ENCODE data around the gene ALDH3B2. TPM values are rescaled to one million over a fixed set of nuclear protein-coding genes. Genes with fewer than 3 reads are reported as not detected.
"Not testable (repeated sequence)": the region's sequence is repeated elsewhere in the genome, so short reads cannot be mapped to it uniquely, and the experiment has no call there.

The ALDH3B2 gene
- total and polyA plus RNA-seq, 2 experiments from 2014 or later: not detected

GRCh38 chr11:67664213-67664585 is 10.2 kb downstream of the ALDH3B2 start:
- Histone ChIP-seq H3K4me3 (no peak overlapping the region), H3K4me1 (ENCODE audit: low read depth) (no peaks in the 10 kb centered on the region), H3K27me3 (no peaks in the 10 kb centered on the region), H3K9me3 (ENCODE audit: low read depth) (no peaks in the 10 kb centered on the region), H3K36me3 (no peaks in the 10 kb centered on the region), H3K27ac (no peak overlapping the region)
- DNase-seq (ENCODE audit: low read depth in 1 of 2, low spot score in 1 of 2): no peak
- TF ChIP-seq, protein P1, sequence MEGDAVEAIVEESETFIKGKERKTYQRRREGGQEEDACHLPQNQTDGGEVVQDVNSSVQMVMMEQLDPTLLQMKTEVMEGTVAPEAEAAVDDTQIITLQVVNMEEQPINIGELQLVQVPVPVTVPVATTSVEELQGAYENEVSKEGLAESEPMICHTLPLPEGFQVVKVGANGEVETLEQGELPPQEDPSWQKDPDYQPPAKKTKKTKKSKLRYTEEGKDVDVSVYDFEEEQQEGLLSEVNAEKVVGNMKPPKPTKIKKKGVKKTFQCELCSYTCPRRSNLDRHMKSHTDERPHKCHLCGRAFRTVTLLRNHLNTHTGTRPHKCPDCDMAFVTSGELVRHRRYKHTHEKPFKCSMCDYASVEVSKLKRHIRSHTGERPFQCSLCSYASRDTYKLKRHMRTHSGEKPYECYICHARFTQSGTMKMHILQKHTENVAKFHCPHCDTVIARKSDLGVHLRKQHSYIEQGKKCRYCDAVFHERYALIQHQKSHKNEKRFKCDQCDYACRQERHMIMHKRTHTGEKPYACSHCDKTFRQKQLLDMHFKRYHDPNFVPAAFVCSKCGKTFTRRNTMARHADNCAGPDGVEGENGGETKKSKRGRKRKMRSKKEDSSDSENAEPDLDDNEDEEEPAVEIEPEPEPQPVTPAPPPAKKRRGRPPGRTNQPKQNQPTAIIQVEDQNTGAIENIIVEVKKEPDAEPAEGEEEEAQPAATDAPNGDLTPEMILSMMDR (IDR thresholded peaks at IDR 0.05; ENCODE audit: low read depth, low read length): no peak

GRCh38 chr11:67663532-67664212 is 10.8 kb downstream of the ALDH3B2 start:
- Histone ChIP-seq H3K4me3 (no peak overlapping the region), H3K9me3 (ENCODE audit: low read depth) (no peaks in the 10 kb centered on the region), H3K27me3 (no peaks in the 10 kb centered on the region), H3K27ac (no peak overlapping the region), H3K36me3 (no peaks in the 10 kb centered on the region), H3K4me1 (ENCODE audit: low read depth) (no peaks in the 10 kb centered on the region)
- TF ChIP-seq, protein P1 (IDR thresholded peaks at IDR 0.05; ENCODE audit: low read depth, low read length): no peak
- DNase-seq (ENCODE audit: low read depth in 1 of 2, low spot score in 1 of 2): no peak

DNA sequence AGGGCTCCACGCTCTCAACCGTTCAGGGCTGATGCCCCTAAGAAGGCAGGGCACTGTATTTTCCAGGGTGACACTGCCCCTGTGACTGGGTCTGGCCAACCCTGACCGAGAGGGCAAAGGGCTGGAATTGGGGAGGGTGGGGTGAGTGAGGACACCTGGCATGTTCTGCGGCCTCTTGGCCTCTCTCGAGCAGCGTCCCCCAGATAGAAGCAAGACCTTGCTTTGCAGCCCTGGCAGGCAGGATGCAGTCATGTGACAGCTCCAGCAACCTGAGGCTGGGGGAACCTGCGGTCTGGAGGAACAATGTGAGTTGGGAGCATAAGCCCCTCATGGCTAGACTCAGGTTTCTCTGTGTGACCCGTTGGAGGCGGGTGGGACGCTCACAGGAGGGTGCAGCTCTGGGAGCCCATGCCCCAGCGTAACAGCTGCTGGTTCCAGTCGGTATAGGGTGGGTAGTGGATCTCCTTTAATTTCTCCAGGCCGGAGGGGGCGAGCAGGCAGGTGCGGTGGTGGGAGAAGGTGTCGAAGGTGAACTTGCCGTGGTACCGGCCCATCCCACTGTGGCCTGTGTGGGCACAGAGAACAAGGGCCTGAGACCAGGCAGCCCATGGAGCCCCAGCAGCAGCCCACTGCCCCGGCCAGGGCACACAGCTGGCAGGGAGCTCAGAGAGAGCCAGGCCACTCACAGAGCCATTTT is 11.4 kb downstream of the ALDH3B2 start:
- H3K27ac ChIP-seq: no peak overlapping the region
- H3K27me3 ChIP-seq: no peaks in the 10 kb centered on the region
- H3K9me3 ChIP-seq (ENCODE audit: low read depth): no peaks in the 10 kb centered on the region
- no peaks in the 10 kb centered on the region for H3K36me3 ChIP-seq
- TF ChIP-seq, protein P1 (IDR thresholded peaks at IDR 0.05; ENCODE audit: low read depth, low read length): no peak
- no peak for DNase-seq (ENCODE audit: low read depth in 1 of 2, low spot score in 1 of 2)
- no peak overlapping the region for H3K4me3 ChIP-seq
- H3K4me1 ChIP-seq (ENCODE audit: low read depth): no peaks in the 10 kb centered on the region

DNA sequence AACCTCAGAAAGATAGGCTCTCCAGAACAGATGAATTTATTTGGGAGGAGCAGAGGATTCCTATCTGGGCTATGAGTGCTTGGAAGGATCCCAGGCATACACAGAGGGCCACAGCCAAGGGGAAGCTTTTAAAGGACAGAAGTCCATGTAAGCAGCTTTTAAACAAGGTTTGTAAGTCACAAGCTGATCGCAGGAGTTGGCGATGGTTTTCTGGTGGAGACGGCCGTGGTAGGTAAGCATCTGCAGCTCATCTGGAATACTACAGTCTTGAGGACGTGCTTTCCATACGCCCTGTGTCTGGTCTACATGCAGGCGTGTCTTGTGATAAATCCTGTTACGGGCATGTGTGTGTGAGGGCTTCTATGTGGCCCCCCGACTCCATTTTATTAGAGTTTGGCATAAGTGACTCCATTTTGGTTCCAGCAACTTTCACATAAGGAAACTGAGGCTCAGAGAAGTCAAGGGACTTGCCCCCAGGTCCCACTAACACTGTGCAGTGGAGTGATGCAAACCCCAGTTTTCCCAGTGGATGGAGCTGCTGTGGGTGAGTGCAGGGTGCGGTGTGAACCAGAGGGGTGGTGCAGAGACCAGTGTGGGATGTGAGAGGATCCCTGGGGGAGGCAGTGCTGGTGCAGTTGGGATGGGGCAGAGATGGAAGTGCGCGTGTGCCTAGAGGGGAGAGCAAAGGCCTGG is 12.1 kb downstream of the ALDH3B2 start:
- DNase-seq (ENCODE audit: low read depth in 1 of 2, low spot score in 1 of 2): no peak
- TF ChIP-seq, protein P1 (IDR thresholded peaks at IDR 0.05; ENCODE audit: low read depth, low read length): no peak
- Histone ChIP-seq H3K4me3 (no peak overlapping the region), H3K9me3 (ENCODE audit: low read depth) (no peaks in the 10 kb centered on the region), H3K36me3 (no peaks in the 10 kb centered on the region), H3K27ac (no peak overlapping the region), H3K4me1 (ENCODE audit: low read depth) (no peaks in the 10 kb centered on the region), H3K27me3 (no peaks in the 10 kb centered on the region)

GRCh38 chr11:67660752-67661151 is 13.7 kb downstream of the ALDH3B2 start:
- not testable (repeated sequence) for H3K9me3 ChIP-seq (ENCODE audit: low read depth); H3K4me3 ChIP-seq; DNase-seq (ENCODE audit: low read depth in 1 of 2, low spot score in 1 of 2); H3K27me3 ChIP-seq; H3K27ac ChIP-seq; H3K36me3 ChIP-seq; H3K4me1 ChIP-seq (ENCODE audit: low read depth)

DNA sequence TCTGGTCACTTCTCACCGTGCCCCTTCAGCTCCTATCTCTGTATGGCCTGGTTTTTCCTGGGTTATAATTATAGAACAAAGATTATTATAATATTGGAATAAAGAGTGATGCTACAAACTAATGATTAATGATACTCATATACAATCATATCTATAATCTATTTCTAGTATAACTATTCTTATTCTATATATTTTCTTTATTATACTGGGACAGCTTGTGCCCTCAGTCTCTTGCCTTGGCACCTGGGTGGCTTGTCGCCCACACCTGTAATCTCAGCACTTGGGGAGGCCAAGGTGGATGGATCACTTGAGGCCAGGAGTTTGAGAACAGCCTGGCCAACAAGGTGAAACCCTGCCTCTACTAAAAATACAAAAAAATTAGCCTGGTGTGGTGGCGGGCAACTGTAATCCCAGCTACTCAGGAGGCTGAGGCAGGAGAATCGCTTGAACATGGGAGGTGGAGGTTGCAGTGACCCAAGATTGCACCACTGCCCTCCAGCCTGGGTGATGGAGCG is 14.7 kb downstream of the ALDH3B2 start:
- H3K4me3 ChIP-seq; H3K9me3 ChIP-seq (ENCODE audit: low read depth); H3K4me1 ChIP-seq (ENCODE audit: low read depth); H3K27ac ChIP-seq; DNase-seq (ENCODE audit: low read depth in 1 of 2, low spot score in 1 of 2); H3K27me3 ChIP-seq; H3K36me3 ChIP-seq: not testable (repeated sequence)

All from cardiac muscle cell (in vitro differentiated cells and primary cell).